HepG2 (cell line): ENCODE results near the gene SPAG9. TPM values are rescaled to one million over a fixed set of nuclear protein-coding genes. Genes with fewer than 3 reads are reported as not detected.

Source experiments
- ARHGAP35 ChIP-seq: sonication (generic); formaldehyde crosslinking; IDR thresholded peaks from 2 replicates; pipeline ENCODE4 v1.9.0; 2022; ENCODE audit warnings: mild to moderate bottlenecking, inconsistent platforms, moderate library complexity, missing genetic modification reagents, borderline replicate concordance
- EP300 ChIP-seq, 3 experiments: sonication (generic) in 1 of 3; formaldehyde crosslinking in 1 of 3; IDR thresholded peaks; 2 replicates each; pipeline versions ENCODE4 v1.5.1 to v1.6.1; 2011 to 2020; ENCODE audit warnings: low read depth in 2 of 3, low read length in 2 of 3, borderline replicate concordance in 1 of 3, improper control_type of control experiment in 1 of 3, mild to moderate bottlenecking in 1 of 3, missing genetic modification reagents in 1 of 3, moderate library complexity in 1 of 3
- FOXC1 ChIP-seq: sonication (generic); formaldehyde crosslinking; IDR thresholded peaks from 2 replicates; pipeline ENCODE4 v1.8.0; 2022; ENCODE audit warnings: mild to moderate bottlenecking, missing genetic modification reagents, borderline replicate concordance
- KLF11 ChIP-seq: IDR thresholded peaks from 2 replicates; pipeline ENCODE4 v1.6.1; 2016; ENCODE audit warnings: missing compliant biosample characterization
- MIXL1 ChIP-seq: IDR thresholded peaks from 2 replicates; pipeline ENCODE4 v1.6.1; 2016
- MXI1 ChIP-seq: IDR thresholded peaks from 3 replicates; pipeline ENCODE4 v1.6.1; 2012; ENCODE audit warnings: low read depth, low read length, inconsistent platforms, borderline replicate concordance
- NONO ChIP-seq, 2 experiments: fragments of 450-650 bp in 1 of 2; sonication (generic) in 1 of 2; formaldehyde crosslinking in 1 of 2; IDR thresholded peaks in 1 of 2; conservative IDR thresholded peaks in 1 of 2; 2 replicates each; pipeline versions ENCODE4 v1.6.1 to v1.8.0; 2017 to 2022; ENCODE audit warnings: mild to moderate bottlenecking in 1 of 2, missing genetic modification reagents in 1 of 2, moderate library complexity in 1 of 2
- RFXANK ChIP-seq: IDR thresholded peaks from 2 replicates; pipeline ENCODE4 v1.6.1; 2016
- SALL2 ChIP-seq: sonication (generic); formaldehyde crosslinking; IDR thresholded peaks from 2 replicates; pipeline ENCODE4 v1.8.1; 2023; ENCODE audit warnings: mild to moderate bottlenecking, missing genetic modification reagents, inconsistent platforms
- TBP ChIP-seq: sonication (generic); formaldehyde crosslinking; IDR thresholded peaks from 2 replicates; pipeline ENCODE4 v1.5.0; 2020; ENCODE audit warnings: missing genetic modification reagents
- TRIM24 ChIP-seq: sonication (generic); formaldehyde crosslinking; IDR thresholded peaks from 2 replicates; pipeline ENCODE4 v1.8.0; 2022; ENCODE audit warnings: mild to moderate bottlenecking, missing genetic modification reagents
- ZNF138 ChIP-seq: sonication (generic); formaldehyde crosslinking; IDR thresholded peaks from 2 replicates; pipeline ENCODE4 v1.5.0; 2020; ENCODE audit warnings: mild to moderate bottlenecking, low read depth, missing genetic modification reagents
- ZNF451 ChIP-seq: sonication (generic); formaldehyde crosslinking; IDR thresholded peaks from 2 replicates; pipeline ENCODE4 v1.5.0; 2020; ENCODE audit warnings: mild to moderate bottlenecking, missing genetic modification reagents
- ZNF484 ChIP-seq: sonication (generic); formaldehyde crosslinking; IDR thresholded peaks from 2 replicates; pipeline ENCODE4 v1.5.1; 2020; ENCODE audit warnings: mild to moderate bottlenecking, low read depth, missing genetic modification reagents, borderline replicate concordance
- ZNF496 ChIP-seq: sonication (generic); formaldehyde crosslinking; IDR thresholded peaks from 2 replicates; pipeline ENCODE4 v1.8.1; 2023; ENCODE audit warnings: mild to moderate bottlenecking, moderate library complexity, missing genetic modification reagents; ENCODE audit not compliant: insufficient replicate concordance
- ZNF556 ChIP-seq: sonication (generic); formaldehyde crosslinking; IDR thresholded peaks from 2 replicates; pipeline ENCODE4 v1.4.0; 2020; ENCODE audit warnings: mild to moderate bottlenecking, missing genetic modification reagents, borderline replicate concordance
- ZNF644 ChIP-seq: IDR thresholded peaks from 2 replicates; pipeline ENCODE4 v1.6.1; 2016; ENCODE audit warnings: low read depth
- ZNF724P ChIP-seq: sonication (generic); formaldehyde crosslinking; IDR thresholded peaks from 2 replicates; pipeline ENCODE4 v1.8.0; 2022; ENCODE audit warnings: missing genetic modification reagents, borderline replicate concordance
- polyA plus RNA-seq, 8 experiments: library from polyadenylated mRNA; depleted of rRNA in 3 of 8; stranded (reverse) in 7 of 8; unstranded in 1 of 8; fragments of >200 nt; fragmentation: Illumina TruSeq in 4 of 8; extraction: Trizol in 4 of 8; gene quantifications; 2 replicates each; pipeline versions ENCODE4 v1.2.1 to v1.2.3, GENCODE V29; 2011 to 2016; ENCODE audit warnings: low read depth in 4 of 8, missing spikeins in 1 of 8, mixed read lengths in 1 of 8; ENCODE audit not compliant: insufficient read depth in 1 of 8
- total RNA-seq, 5 experiments: library from RNA; depleted of rRNA; stranded (reverse); fragments of >200 nt; fragmentation: Illumina TruSeq; extraction: Trizol; gene quantifications; 2 replicates each; pipeline ENCODE4 v1.2.3, GENCODE V29; 2016; ENCODE audit warnings: low read depth in 1 of 5
- TF ChIP-seq, protein P1 (sequence below): sonication (generic); formaldehyde crosslinking; IDR thresholded peaks from 2 replicates; pipeline ENCODE4 v1.4.0; 2020; ENCODE audit warnings: mild to moderate bottlenecking, missing genetic modification reagents
- TF ChIP-seq, protein P2 (sequence below): sonication (generic); formaldehyde crosslinking; IDR thresholded peaks from 2 replicates; pipeline ENCODE4 v1.4.0; 2020; ENCODE audit warnings: low read depth, mild to moderate bottlenecking, missing genetic modification reagents
- TF ChIP-seq, protein P3 (sequence below): sonication (generic); formaldehyde crosslinking; IDR thresholded peaks from 2 replicates; pipeline ENCODE4 v1.4.0; 2020; ENCODE audit warnings: missing genetic modification reagents, borderline replicate concordance

Gene SPAG9
- total and polyA plus RNA-seq, 2 of the 13 experiments (the other 11 are each of a cell fraction or from before 2014, with no cell fraction given) = 43.2 to 78.6 TPM

DNA sequence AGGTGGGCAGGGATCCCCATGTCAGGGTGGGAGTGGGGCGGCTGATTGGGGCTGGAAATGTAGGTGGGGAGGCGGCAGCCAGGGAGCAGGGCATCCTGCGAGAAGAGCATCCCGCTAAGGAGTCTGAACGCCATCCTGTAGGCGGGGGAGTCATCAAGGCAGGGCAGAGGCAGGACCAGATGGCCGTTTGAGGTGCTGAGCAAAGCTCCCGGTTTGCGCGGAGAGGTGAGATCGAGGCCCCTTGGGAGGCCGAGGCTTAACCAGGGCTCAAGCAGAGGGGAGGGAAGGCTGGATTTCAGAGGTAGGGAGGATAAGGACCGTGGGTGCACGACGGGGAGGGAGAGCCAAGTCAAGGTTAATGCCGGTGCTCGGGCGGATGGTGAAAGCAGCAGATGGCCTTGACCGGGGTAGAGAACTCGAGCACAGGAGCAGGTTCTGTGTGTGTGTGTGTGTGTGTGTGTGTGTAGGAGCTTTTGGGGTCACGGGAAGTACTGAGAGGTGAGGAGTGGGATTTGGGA is 45.1 kb upstream of the SPAG9 start (continued):
- TF ChIP-seq ZNF138 (CRISPR knock-in tag) (no peak), ZNF556 (no peak), TRIM24 (CRISPR knock-in tag) (no peak), TBP (no peak), RFXANK (CRISPR knock-in tag) (no peak), FOXC1 (CRISPR knock-in tag) (no peak), KLF11 (CRISPR knock-in tag) (no peak), ZNF724P (CRISPR knock-in tag) (no peak), ZNF496 (CRISPR knock-in tag) (no peak), ZNF644 (no peak), ZNF484 (no peak), ZNF451 (CRISPR knock-in tag) (0 out of 2 replicates have a peak, but pooled peaks have one; percentile 10), MXI1 (no peak), ARHGAP35 (CRISPR knock-in tag) (no peak), SALL2 (CRISPR knock-in tag) (no peak), NONO (IDR thresholded peaks at IDR 0.05) (no peak), NONO (CRISPR knock-in tag; conservative IDR thresholded peaks at IDR 0.05) (no peak; the same call in 1 of the 2 replicates), EP300 (IDR thresholded peaks at IDR 0.05; ENCODE audit: low read depth in 2 of 2, low read length in 2 of 2) (0 out of 4 replicates have a peak, but pooled peaks of 1 of the 2 experiments have one; percentile 20), EP300 (CRISPR knock-in tag; IDR thresholded peaks at IDR 0.05; ENCODE audit: borderline replicate concordance) (peak; percentile 34; the same call in 1 of the 2 replicates), MIXL1 (CRISPR knock-in tag) (no peak)
- TF ChIP-seq, protein P1, sequence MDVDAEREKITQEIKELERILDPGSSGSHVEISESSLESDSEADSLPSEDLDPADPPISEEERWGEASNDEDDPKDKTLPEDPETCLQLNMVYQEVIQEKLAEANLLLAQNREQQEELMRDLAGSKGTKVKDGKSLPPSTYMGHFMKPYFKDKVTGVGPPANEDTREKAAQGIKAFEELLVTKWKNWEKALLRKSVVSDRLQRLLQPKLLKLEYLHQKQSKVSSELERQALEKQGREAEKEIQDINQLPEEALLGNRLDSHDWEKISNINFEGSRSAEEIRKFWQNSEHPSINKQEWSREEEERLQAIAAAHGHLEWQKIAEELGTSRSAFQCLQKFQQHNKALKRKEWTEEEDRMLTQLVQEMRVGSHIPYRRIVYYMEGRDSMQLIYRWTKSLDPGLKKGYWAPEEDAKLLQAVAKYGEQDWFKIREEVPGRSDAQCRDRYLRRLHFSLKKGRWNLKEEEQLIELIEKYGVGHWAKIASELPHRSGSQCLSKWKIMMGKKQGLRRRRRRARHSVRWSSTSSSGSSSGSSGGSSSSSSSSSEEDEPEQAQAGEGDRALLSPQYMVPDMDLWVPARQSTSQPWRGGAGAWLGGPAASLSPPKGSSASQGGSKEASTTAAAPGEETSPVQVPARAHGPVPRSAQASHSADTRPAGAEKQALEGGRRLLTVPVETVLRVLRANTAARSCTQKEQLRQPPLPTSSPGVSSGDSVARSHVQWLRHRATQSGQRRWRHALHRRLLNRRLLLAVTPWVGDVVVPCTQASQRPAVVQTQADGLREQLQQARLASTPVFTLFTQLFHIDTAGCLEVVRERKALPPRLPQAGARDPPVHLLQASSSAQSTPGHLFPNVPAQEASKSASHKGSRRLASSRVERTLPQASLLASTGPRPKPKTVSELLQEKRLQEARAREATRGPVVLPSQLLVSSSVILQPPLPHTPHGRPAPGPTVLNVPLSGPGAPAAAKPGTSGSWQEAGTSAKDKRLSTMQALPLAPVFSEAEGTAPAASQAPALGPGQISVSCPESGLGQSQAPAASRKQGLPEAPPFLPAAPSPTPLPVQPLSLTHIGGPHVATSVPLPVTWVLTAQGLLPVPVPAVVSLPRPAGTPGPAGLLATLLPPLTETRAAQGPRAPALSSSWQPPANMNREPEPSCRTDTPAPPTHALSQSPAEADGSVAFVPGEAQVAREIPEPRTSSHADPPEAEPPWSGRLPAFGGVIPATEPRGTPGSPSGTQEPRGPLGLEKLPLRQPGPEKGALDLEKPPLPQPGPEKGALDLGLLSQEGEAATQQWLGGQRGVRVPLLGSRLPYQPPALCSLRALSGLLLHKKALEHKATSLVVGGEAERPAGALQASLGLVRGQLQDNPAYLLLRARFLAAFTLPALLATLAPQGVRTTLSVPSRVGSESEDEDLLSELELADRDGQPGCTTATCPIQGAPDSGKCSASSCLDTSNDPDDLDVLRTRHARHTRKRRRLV = no peak
- TF ChIP-seq, protein P2, sequence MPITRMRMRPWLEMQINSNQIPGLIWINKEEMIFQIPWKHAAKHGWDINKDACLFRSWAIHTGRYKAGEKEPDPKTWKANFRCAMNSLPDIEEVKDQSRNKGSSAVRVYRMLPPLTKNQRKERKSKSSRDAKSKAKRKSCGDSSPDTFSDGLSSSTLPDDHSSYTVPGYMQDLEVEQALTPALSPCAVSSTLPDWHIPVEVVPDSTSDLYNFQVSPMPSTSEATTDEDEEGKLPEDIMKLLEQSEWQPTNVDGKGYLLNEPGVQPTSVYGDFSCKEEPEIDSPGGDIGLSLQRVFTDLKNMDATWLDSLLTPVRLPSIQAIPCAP (CRISPR knock-in tag) = no peak
- TF ChIP-seq, protein P3, sequence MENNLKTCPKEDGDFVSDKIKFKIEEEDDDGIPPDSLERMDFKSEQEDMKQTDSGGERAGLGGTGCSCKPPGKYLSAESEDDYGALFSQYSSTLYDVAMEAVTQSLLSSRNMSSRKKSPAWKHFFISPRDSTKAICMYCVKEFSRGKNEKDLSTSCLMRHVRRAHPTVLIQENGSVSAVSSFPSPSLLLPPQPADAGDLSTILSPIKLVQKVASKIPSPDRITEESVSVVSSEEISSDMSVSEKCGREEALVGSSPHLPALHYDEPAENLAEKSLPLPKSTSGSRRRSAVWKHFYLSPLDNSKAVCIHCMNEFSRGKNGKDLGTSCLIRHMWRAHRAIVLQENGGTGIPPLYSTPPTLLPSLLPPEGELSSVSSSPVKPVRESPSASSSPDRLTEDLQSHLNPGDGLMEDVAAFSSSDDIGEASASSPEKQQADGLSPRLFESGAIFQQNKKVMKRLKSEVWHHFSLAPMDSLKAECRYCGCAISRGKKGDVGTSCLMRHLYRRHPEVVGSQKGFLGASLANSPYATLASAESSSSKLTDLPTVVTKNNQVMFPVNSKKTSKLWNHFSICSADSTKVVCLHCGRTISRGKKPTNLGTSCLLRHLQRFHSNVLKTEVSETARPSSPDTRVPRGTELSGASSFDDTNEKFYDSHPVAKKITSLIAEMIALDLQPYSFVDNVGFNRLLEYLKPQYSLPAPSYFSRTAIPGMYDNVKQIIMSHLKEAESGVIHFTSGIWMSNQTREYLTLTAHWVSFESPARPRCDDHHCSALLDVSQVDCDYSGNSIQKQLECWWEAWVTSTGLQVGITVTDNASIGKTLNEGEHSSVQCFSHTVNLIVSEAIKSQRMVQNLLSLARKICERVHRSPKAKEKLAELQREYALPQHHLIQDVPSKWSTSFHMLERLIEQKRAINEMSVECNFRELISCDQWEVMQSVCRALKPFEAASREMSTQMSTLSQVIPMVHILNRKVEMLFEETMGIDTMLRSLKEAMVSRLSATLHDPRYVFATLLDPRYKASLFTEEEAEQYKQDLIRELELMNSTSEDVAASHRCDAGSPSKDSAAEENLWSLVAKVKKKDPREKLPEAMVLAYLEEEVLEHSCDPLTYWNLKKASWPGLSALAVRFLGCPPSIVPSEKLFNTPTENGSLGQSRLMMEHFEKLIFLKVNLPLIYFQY (CRISPR knock-in tag) = no peak
